Measurements from ENCODE around the gene NPIPB2.
"Not testable (repeated sequence)": the region's sequence is repeated elsewhere in the genome, so short reads cannot be mapped to it uniquely, and the experiment has no call there.

The NPIPB2 gene

GRCh38 chr16:11979013-11979672 is 37.3 kb upstream of the NPIPB2 start:
- H3K4me3 ChIP-seq (replicated peaks; ENCODE audit: low read depth, low read length) = no peak overlapping the region
- TF ChIP-seq CTCF (IDR thresholded peaks at IDR 0.05; ENCODE audit: low read depth, low read length, missing control alignments) = no peak
- no peak for DNase-seq (ENCODE audit: extremely low read depth, low read depth)

- TF ChIP-seq CTCF (IDR thresholded peaks at IDR 0.05; ENCODE audit: low read depth, low read length, missing control alignments) = no peak
- peak overlapping the region; percentile 96 for H3K4me3 ChIP-seq (replicated peaks; ENCODE audit: low read depth, low read length)
- DNase-seq (ENCODE audit: extremely low read depth, low read depth) = no peak
These were observed 36.2 kb upstream of the NPIPB2 start for GRCh38 chr16:11978080-11978479.

GRCh38 chr16:11977376-11978041 is 35.7 kb upstream of the NPIPB2 start:
- no peak for TF ChIP-seq CTCF (IDR thresholded peaks at IDR 0.05; ENCODE audit: low read depth, low read length, missing control alignments)
- peak overlapping the region; percentile 96 for H3K4me3 ChIP-seq (replicated peaks; ENCODE audit: low read depth, low read length)
- DNase-seq (ENCODE audit: extremely low read depth, low read depth) = no peak

GRCh38 chr16:11976850-11977375 is 35.1 kb upstream of the NPIPB2 start:
- peak overlapping the region; percentile 96 for H3K4me3 ChIP-seq (replicated peaks; ENCODE audit: low read depth, low read length)
- DNase-seq (ENCODE audit: extremely low read depth, low read depth) = no peak
- TF ChIP-seq CTCF (IDR thresholded peaks at IDR 0.05; ENCODE audit: low read depth, low read length, missing control alignments) = no peak

GRCh38 chr16:11973070-11973469 is 31.2 kb upstream of the NPIPB2 start:
- DNase-seq (ENCODE audit: extremely low read depth, low read depth) = no peak
- no peak for TF ChIP-seq CTCF (IDR thresholded peaks at IDR 0.05; ENCODE audit: low read depth, low read length, missing control alignments)
- no peak overlapping the region for H3K4me3 ChIP-seq (replicated peaks; ENCODE audit: low read depth, low read length)

- DNase-seq (ENCODE audit: extremely low read depth, low read depth) = no peak
- no peak overlapping the region for H3K4me3 ChIP-seq (replicated peaks; ENCODE audit: low read depth, low read length)
- TF ChIP-seq CTCF (IDR thresholded peaks at IDR 0.05; ENCODE audit: low read depth, low read length, missing control alignments) = peak; percentile 27
These were observed 30.3 kb upstream of the NPIPB2 start for GRCh38 chr16:11972128-11972527.

- not testable (repeated sequence) for DNase-seq (ENCODE audit: extremely low read depth, low read depth); H3K4me3 ChIP-seq (replicated peaks; ENCODE audit: low read depth, low read length)
These were observed 28.4 kb upstream of the NPIPB2 start for GRCh38 chr16:11970292-11970691.
